Psoas muscle (tissue), 8 donors: ENCODE data around the gene IL2. TPM values are rescaled to one million over a fixed set of nuclear protein-coding genes. Genes with fewer than 3 reads are reported as not detected.

ENCODE experiments used
- ATAC-seq, 4 donors: fragments of 200-7000 bp; cut with Tn5 transposase; one replicate each; pipeline ENCODE4 v1.9.1; 2020; ENCODE audit warnings: moderate library complexity in 3 of 4, mild to moderate bottlenecking in 2 of 4
- DNase-seq, 2 donors: peaks; one replicate each; pipeline ENCODE4 v3.0.0-alpha.2; 2020
- H3K27ac ChIP-seq: fragments of 200-600 bp; one replicate; pipeline ENCODE4 v1.8.0; 2022
- H3K27me3 ChIP-seq, 3 donors: fragments of 200-600 bp in 1 of 3; one replicate each; pipeline versions ENCODE4 v1.6.1 to v1.8.0; 2013 to 2022; ENCODE audit warnings: low read length in 2 of 3, mild to moderate bottlenecking in 2 of 3, moderate library complexity in 1 of 3; ENCODE audit not compliant: insufficient read depth in 3 of 3
- H3K36me3 ChIP-seq, 2 donors: fragments of 200-600 bp in 1 of 2; one replicate each; pipeline versions ENCODE4 v1.6.1 to v1.8.0; 2013 to 2022; ENCODE audit warnings: low read depth in 1 of 2, mild to moderate bottlenecking in 1 of 2, moderate library complexity in 1 of 2; ENCODE audit not compliant: insufficient read depth in 1 of 2
- H3K4me1 ChIP-seq: fragments of 200-600 bp; one replicate; pipeline ENCODE4 v1.8.0; 2022
- H3K4me3 ChIP-seq: fragments of 200-600 bp; one replicate; pipeline ENCODE4 v1.8.0; 2022; ENCODE audit warnings: mild to moderate bottlenecking
- H3K9me3 ChIP-seq: fragments of 200-600 bp; one replicate; pipeline ENCODE4 v1.8.0; 2022
- CTCF ChIP-seq: fragments of 200-600 bp; IDR thresholded peaks from one replicate; pipeline ENCODE4 v1.8.0; 2022; ENCODE audit warnings: antibody characterized with exemption
- WGBS, 3 donors: extraction: QIAGEN DNeasy Blood & Tissue Kit; methylation state at CpG; one replicate each; pipeline versions ENCODE4 v1.1.6 to v1.1.7; 2013; 5-methylcytosine and 5-hydroxymethylcytosine counted together
- intact Hi-C, 2 donors: fragments of 100-400 bp; cut with DNase I; formaldehyde crosslinking; loops; one replicate each; pipeline versions ENCODE4 v1.11.0 to v1.14.2; 2022
- polyA plus RNA-seq, 3 donors: library from polyadenylated mRNA; stranded (reverse); fragments of 200-250 nt; gene quantifications; one replicate each; pipeline ENCODE4 v1.2.3, GENCODE V29; 2013
- total RNA-seq, 4 donors: library from RNA; stranded (reverse); fragmentation: NEBNext Ultra II Directional in 2 of 4; extraction: Animal tissue kit (Norgen Biotek cat#: 25700) in 2 of 4; gene quantifications; one replicate each; pipeline versions ENCODE4 v1.2.1 to v1.2.4, GENCODE V29; 2021 to 2023
- donor health status: healthy with polysubstance abuse.
- donor health status: DM: no; HTN: no; CAD: no; lungs with moderate emphysema.
- donor health status: Bipolar disorder and iron deficiency.
- donor health status: healthy.
- donor health status: DM: yes; HTN: yes; CAD: no.
- donor health status: DM: no; HTN: no; CAD: no.
- donor health status: DM: no; HTN: no; CAD: no.
- donor health status: DM: yes; HTN: yes; CAD: no.

IL2 gene
- total and polyA plus RNA-seq, 7 donors, result not detected

GRCh38 chr4:122423246-122423645 is 33.3 kb downstream of the IL2 start:
- no peak overlapping the region for H3K4me3 ChIP-seq
- no peaks in the 10 kb centered on the region for H3K4me1 ChIP-seq
- no peaks in the 10 kb centered on the region for H3K9me3 ChIP-seq
- no peaks in the 10 kb centered on the region for H3K36me3 ChIP-seq
- H3K27me3 ChIP-seq, result no peaks in the 10 kb centered on the region
- no peak for TF ChIP-seq CTCF
- ATAC-seq (no peak), DNase-seq (no peak)
- no peak overlapping the region for H3K27ac ChIP-seq
- intact Hi-C loops, result no loop called here

- DNase-seq (no peak), ATAC-seq (no peak)
- no peak for TF ChIP-seq CTCF
- no peaks in the 10 kb centered on the region for H3K9me3 ChIP-seq
- 50 to 60% (median 53%) methylated on average over 3 of the region's 3 CpGs for WGBS, 3 donors
- intact Hi-C loops, result no loop called here
- no peak overlapping the region for H3K4me3 ChIP-seq
- H3K4me1 ChIP-seq, result no peaks in the 10 kb centered on the region
- no peaks in the 10 kb centered on the region for H3K36me3 ChIP-seq
- no peak overlapping the region for H3K27ac ChIP-seq
- H3K27me3 ChIP-seq, result no peaks in the 10 kb centered on the region
These were observed 44.0 kb downstream of the IL2 start for GRCh38 chr4:122412547-122412946.

GRCh38 chr4:122403861-122404260 is 52.7 kb downstream of the IL2 start:
- Histone ChIP-seq H3K4me3 (no peak overlapping the region), H3K27me3 (no peaks in the 10 kb centered on the region), H3K27ac (no peak overlapping the region), H3K4me1 (no peaks in the 10 kb centered on the region), H3K9me3 (no peaks in the 10 kb centered on the region), H3K36me3 (no peaks in the 10 kb centered on the region)
- ATAC-seq (no peak), DNase-seq (no peak)
- intact Hi-C loops, result no loop called here
- no peak for TF ChIP-seq CTCF
- WGBS, 3 donors, result 37 to 47% (median 42%) methylated on average over 3 of the region's 3 CpGs

Other genes with a start within 250 kb of the IL2 start
- not detected for gene ADAD1, start 77.7 kb downstream of the IL2 start, total RNA-seq
- not detected for gene ADAD1, start 77.7 kb downstream of the IL2 start, polyA plus RNA-seq
- not detected for gene IL21, start 164.3 kb upstream of the IL2 start, total RNA-seq
- under 1 TPM in 1 of 3 donors, not detected in 2; 0.04 TPM for gene IL21, start 164.3 kb upstream of the IL2 start, polyA plus RNA-seq